Caco-2 (cell line): ENCODE results near the gene SRGAP3. TPM values are rescaled to one million over a fixed set of nuclear protein-coding genes. Genes with fewer than 3 reads are reported as not detected.

Experiments used
- BruUV-seq: library from RNA; stranded (reverse); fragments of 400-500 nt; replicated peaks from 2 replicates; lab custom pipeline; 2021; lab: Mats Ljungman, UMichigan
- CTCF ChIA-PET: fragments of 300-600 bp; sonication (Branson Sonifier 250); formaldehyde crosslinking; loops from one replicate; lab custom pipeline; 2022; ENCODE audit warnings: antibody characterized with exemption; lab: Charles Lee
- POLR2A ChIA-PET: fragments of 300-600 bp; sonication (Branson Sonifier 250); formaldehyde crosslinking; loops from one replicate; lab custom pipeline; 2022; ENCODE audit warnings: antibody characterized with exemption; lab: Charles Lee
- DNase-seq, 2 experiments: peaks; one replicate each; pipeline versions ENCODE4 v3.0.0 to v3.0.0-alpha.2; 2020 to 2022
- H3K27me3 ChIP-seq: replicated peaks from 2 replicates; pipeline ENCODE4 v1.6.0; 2011; ENCODE audit warnings: low read length; ENCODE audit not compliant: control insufficient read depth, insufficient read depth
- H3K36me3 ChIP-seq: 2 replicates; pipeline ENCODE4 v1.5.1; 2011; ENCODE audit warnings: low read length; ENCODE audit not compliant: control insufficient read depth, insufficient read depth
- H3K4me1 ChIP-seq: fragments of 250-450 bp; sonication (Bioruptor Pico); 2 replicates; pipeline ENCODE4 v1.5.1; 2020; ENCODE audit warnings: mild to moderate bottlenecking
- H3K4me3 ChIP-seq: 2 replicates; pipeline ENCODE4 v1.5.1; 2011; ENCODE audit warnings: low read depth, mild to moderate bottlenecking, control low read depth, low read length
- H3K9me3 ChIP-seq: fragments of 250-450 bp; sonication (Bioruptor Pico); 2 replicates; pipeline ENCODE4 v1.5.1; 2020; ENCODE audit warnings: mild to moderate bottlenecking, moderate library complexity
- H3K27ac Mint-ChIP-seq: one replicate; pipeline ENCODE4 v1.8.0; 2022; ENCODE audit warnings: mixed read lengths; ENCODE audit not compliant: unreplicated experiment
- H3K27me3 Mint-ChIP-seq: one replicate; pipeline ENCODE4 v1.8.0; 2022; ENCODE audit warnings: mixed read lengths; ENCODE audit not compliant: insufficient read depth, unreplicated experiment
- H3K36me3 Mint-ChIP-seq: one replicate; pipeline ENCODE4 v1.8.0; 2022; ENCODE audit warnings: mild to moderate bottlenecking, mixed read lengths; ENCODE audit not compliant: insufficient read depth, unreplicated experiment
- H3K4me1 Mint-ChIP-seq: one replicate; pipeline ENCODE4 v1.8.0; 2022; ENCODE audit warnings: low read depth, mixed read lengths; ENCODE audit not compliant: unreplicated experiment
- H3K4me3 Mint-ChIP-seq: one replicate; pipeline ENCODE4 v1.8.0; 2022; ENCODE audit warnings: mild to moderate bottlenecking, moderate library complexity, mixed read lengths; ENCODE audit not compliant: unreplicated experiment
- H3K9me3 Mint-ChIP-seq: one replicate; pipeline ENCODE4 v1.8.0; 2022; ENCODE audit warnings: mixed read lengths; ENCODE audit not compliant: unreplicated experiment
- intact Hi-C: fragments of 100-400 bp; cut with micrococcal nuclease; formaldehyde crosslinking; loops from one replicate; pipeline ENCODE4 v1.10.0; 2022; ENCODE audit not compliant: unreplicated experiment
- total RNA-seq: library from RNA; stranded (reverse); gene quantifications from 2 replicates; pipeline ENCODE4 v1.2.3, GENCODE V29; 2022
- TF ChIP-seq, protein P1 (sequence below), 2 experiments: fragments of 200-600 bp in 1 of 2; IDR thresholded peaks; 1 replicate in 1 of 2; 2 replicates in 1 of 2; pipeline versions ENCODE4 v1.5.1 to v1.8.0; 2011 to 2022; ENCODE audit warnings: antibody characterized with exemption in 1 of 2, control low read depth in 1 of 2, inconsistent platforms in 1 of 2, low read depth in 1 of 2, low read length in 1 of 2, mild to moderate bottlenecking in 1 of 2, moderate library complexity in 1 of 2; ENCODE audit not compliant: insufficient read depth in 1 of 2, severe bottlenecking in 1 of 2, unreplicated experiment in 1 of 2

SRGAP3 gene
- total RNA-seq, 1 experiment from 2014 or later, result 1.3 TPM

- TF ChIP-seq, protein P1, sequence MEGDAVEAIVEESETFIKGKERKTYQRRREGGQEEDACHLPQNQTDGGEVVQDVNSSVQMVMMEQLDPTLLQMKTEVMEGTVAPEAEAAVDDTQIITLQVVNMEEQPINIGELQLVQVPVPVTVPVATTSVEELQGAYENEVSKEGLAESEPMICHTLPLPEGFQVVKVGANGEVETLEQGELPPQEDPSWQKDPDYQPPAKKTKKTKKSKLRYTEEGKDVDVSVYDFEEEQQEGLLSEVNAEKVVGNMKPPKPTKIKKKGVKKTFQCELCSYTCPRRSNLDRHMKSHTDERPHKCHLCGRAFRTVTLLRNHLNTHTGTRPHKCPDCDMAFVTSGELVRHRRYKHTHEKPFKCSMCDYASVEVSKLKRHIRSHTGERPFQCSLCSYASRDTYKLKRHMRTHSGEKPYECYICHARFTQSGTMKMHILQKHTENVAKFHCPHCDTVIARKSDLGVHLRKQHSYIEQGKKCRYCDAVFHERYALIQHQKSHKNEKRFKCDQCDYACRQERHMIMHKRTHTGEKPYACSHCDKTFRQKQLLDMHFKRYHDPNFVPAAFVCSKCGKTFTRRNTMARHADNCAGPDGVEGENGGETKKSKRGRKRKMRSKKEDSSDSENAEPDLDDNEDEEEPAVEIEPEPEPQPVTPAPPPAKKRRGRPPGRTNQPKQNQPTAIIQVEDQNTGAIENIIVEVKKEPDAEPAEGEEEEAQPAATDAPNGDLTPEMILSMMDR (IDR thresholded peaks at IDR 0.05; ENCODE audit: insufficient read depth in 1 of 2, low read depth in 1 of 2, low read length in 1 of 2, severe bottlenecking in 1 of 2, unreplicated experiment in 1 of 2), result no peak
- no peak for DNase-seq
- ChIA-PET POLR2A (no interaction called here), CTCF (no interaction called here)
- Histone ChIP-seq H3K27me3 (no peaks in the 10 kb centered on the region), H3K4me1 (no peaks in the 10 kb centered on the region), H3K36me3 (no peaks in the 10 kb centered on the region), H3K4me3 (no peak overlapping the region), H3K9me3 (no peaks in the 10 kb centered on the region)
- no peaks in the 10 kb centered on the region for H3K4me1 Mint-ChIP-seq
- intact Hi-C loops, result no loop called here
- peaks cover 3% of the 10 kb centered on the region for H3K27me3 Mint-ChIP-seq
- H3K36me3 Mint-ChIP-seq, result no peaks in the 10 kb centered on the region
- H3K27ac Mint-ChIP-seq, result no peak overlapping the region
- no peaks in the 10 kb centered on the region for H3K9me3 Mint-ChIP-seq
- no TSS peak for BruUV-seq
- H3K4me3 Mint-ChIP-seq, result no peak overlapping the region
Observed at GRCh38 chr3:9110802-9111201, 138.6 kb downstream of the SRGAP3 start.

GRCh38 chr3:9110316-9110715 is 139.1 kb downstream of the SRGAP3 start:
- H3K9me3 ChIP-seq, result no peaks in the 10 kb centered on the region
- no peak overlapping the region for H3K4me3 ChIP-seq
- Mint-ChIP-seq H3K4me3 (no peak overlapping the region), H3K27ac (no peak overlapping the region), H3K4me1 (no peaks in the 10 kb centered on the region), H3K27me3 (peaks cover 3% of the 10 kb centered on the region), H3K9me3 (no peaks in the 10 kb centered on the region), H3K36me3 (no peaks in the 10 kb centered on the region)
- H3K36me3 ChIP-seq, result no peaks in the 10 kb centered on the region
- POLR2A ChIA-PET, result no interaction called here
- no peaks in the 10 kb centered on the region for H3K27me3 ChIP-seq
- no TSS peak for BruUV-seq
- no peak for DNase-seq
- TF ChIP-seq, protein P1 (IDR thresholded peaks at IDR 0.05; ENCODE audit: insufficient read depth in 1 of 2, low read depth in 1 of 2, low read length in 1 of 2, severe bottlenecking in 1 of 2, unreplicated experiment in 1 of 2), result no peak
- no peaks in the 10 kb centered on the region for H3K4me1 ChIP-seq
- intact Hi-C loops, result no loop called here
- CTCF ChIA-PET, result no interaction called here

DNA sequence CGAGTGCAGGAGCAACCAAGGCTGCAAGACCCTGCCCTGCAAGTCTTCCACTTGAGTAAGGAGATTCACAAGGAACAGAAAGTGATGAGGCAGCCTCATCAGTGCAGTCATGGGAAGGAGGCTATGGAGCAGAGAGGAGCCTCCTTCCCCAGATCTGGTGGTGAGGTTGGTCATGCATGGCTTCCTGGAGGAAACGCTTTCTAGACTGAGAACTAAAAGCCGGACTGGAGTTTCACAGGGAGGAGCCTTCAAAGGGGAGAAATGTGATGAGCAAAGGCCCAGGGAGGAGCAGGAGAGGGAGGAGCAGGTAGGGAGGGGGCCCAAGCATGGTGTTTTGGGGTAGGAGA is 139.9 kb downstream of the SRGAP3 start:
- intact Hi-C loops, result no loop called here
- Mint-ChIP-seq H3K4me1 (no peaks in the 10 kb centered on the region), H3K4me3 (no peak overlapping the region), H3K27me3 (peaks cover 3% of the 10 kb centered on the region), H3K27ac (no peak overlapping the region), H3K9me3 (no peaks in the 10 kb centered on the region), H3K36me3 (no peaks in the 10 kb centered on the region)
- H3K4me1 ChIP-seq, result no peaks in the 10 kb centered on the region
- TF ChIP-seq, protein P1 (IDR thresholded peaks at IDR 0.05; ENCODE audit: insufficient read depth in 1 of 2, low read depth in 1 of 2, low read length in 1 of 2, severe bottlenecking in 1 of 2, unreplicated experiment in 1 of 2), result no peak
- H3K36me3 ChIP-seq, result no peaks in the 10 kb centered on the region
- H3K9me3 ChIP-seq, result no peaks in the 10 kb centered on the region
- H3K27me3 ChIP-seq, result no peaks in the 10 kb centered on the region
- ChIA-PET CTCF (no interaction called here), POLR2A (no interaction called here)
- H3K4me3 ChIP-seq, result no peak overlapping the region
- BruUV-seq, result no TSS peak
- no peak for DNase-seq
